HG03095 (cell line): ENCODE results near the gene PCBP2.
"Not testable (repeated sequence)": the region's sequence is repeated elsewhere in the genome, so short reads cannot be mapped to it uniquely, and the experiment has no call there.

Source experiments
- ATAC-seq: cut with Tn5 transposase; IDR thresholded peaks from one replicate; pipeline ENCODE4 v1.9.1; 2021; ENCODE audit warnings: moderate library complexity; ENCODE audit not compliant: unreplicated experiment

Gene PCBP2

DNA sequence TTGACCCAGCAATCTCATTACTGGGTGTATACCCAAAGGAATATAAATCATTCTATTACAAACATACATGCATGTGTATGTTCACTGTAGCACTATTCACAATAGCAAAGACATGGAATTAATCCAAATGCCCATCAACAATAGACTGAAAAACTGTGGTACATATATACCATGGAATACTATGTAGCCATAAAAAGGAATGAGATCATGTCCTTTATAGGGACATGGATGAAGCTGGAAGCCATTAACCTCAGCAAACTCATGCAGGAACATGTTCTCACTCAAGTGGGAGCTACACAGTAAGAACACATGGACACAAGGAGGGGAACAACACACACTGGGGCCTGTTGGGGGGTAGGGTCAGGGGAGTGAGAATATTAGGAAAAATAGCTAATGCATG is 12.3 kb upstream of the PCBP2 start:
- ATAC-seq, result not testable (repeated sequence)

DNA sequence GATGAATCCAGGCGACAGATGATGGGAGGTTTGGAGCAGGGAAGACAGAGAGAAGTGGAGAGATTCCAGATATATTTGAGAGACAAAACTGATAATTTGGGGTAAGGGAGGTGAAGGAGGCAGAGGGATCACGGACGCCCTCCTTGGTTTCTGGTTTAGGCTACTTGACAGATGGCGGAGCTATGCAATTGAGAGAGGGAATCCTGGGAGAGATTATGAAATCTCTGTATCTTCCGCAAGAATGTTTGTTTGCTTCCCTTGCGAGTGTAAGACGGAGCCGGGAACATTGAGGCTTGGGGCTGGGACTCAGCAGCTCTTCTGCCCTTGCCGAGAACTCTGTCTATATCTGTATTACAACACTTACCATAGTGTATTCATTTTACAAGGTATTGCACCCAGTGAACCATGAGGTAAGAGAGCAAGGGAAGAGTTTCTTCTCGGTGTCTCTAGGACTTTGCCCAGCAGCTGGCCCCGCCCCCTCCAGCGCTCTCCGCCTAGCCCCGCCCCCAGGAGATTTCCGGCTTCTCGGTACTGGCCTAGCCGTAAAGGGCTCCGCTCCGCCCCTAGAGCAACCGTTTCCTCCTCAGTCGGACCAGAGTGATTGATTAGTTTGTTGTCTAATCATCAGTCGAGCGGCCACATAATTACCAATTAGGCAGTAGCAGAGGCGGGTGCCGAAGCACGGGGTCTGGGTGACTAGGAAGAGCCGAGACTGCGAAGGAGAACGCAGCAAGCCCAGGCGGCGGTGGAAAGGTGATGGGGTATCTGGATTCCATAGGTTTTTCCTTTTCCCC is 10.7 kb upstream of the PCBP2 start, which contains the start of gene PRR13:
PRR13 (plus strand) TSS at position 695 of the 794 bp plus-strand sequence. CDS start 981 bp downstream, outside the sequence.
- peak; percentile 98 for ATAC-seq

GRCh38 chr12:53443955-53444354 is 7.9 kb upstream of the PCBP2 start:
- ATAC-seq, result no peak

DNA sequence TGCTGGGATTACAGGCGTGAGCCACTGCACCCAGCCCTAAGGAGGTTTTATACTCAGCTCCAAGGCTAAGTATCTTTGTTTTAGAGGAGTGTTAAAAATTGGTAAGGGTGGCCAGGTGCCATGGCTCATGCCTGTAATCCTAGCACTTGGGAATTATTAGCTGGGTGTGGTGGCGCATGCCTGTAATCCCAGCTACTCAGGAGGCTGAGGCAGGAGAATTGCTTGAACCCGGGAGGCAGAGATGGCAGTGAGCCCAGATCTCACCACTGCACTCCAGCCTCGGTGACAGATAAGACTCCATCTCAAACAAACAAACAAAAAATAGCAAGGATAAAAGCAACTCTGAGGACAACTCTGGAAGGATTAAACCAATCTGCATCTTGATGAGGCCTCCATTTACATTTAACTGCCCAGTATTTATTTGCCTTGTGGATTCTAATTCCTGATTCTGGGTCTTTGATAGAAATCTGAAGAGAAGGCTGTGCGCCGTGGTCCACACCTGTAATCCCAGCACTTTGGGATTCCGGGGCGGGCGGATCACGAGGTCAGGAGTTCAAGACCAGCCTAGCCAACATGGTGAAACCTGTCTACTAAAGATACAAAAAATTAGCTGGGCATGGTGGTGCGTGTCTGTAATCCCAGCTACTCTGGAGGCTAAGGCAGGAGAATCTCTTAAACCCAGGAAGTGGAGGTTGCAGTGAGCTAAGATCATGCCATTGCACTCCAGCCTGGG is 7.1 kb upstream of the PCBP2 start:
- not testable (repeated sequence) for ATAC-seq

DNA sequence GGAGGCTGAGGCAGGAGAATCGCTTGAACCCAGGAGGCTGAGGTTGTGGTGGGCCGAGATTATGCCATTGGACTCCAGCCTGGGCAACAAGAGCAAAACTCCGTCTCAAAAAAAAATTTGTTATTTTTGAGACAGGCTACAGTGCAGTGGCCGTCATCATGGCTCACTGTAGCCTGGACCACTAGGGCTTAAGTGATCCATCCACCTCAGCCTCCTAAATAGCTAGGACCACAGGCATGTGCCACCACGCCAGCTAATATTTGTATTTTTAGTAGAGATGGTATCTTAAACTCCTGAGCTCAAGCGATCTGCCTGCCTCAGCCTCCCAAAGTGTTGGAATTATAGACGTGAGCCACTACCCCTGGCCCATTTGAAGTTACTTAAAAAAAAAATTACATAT is 966 bp upstream of the PCBP2 start:
- no peak for ATAC-seq

GRCh38 chr12:53452159-53453077 is 516 bp downstream of the PCBP2 start:
- ATAC-seq, result no peak

DNA sequence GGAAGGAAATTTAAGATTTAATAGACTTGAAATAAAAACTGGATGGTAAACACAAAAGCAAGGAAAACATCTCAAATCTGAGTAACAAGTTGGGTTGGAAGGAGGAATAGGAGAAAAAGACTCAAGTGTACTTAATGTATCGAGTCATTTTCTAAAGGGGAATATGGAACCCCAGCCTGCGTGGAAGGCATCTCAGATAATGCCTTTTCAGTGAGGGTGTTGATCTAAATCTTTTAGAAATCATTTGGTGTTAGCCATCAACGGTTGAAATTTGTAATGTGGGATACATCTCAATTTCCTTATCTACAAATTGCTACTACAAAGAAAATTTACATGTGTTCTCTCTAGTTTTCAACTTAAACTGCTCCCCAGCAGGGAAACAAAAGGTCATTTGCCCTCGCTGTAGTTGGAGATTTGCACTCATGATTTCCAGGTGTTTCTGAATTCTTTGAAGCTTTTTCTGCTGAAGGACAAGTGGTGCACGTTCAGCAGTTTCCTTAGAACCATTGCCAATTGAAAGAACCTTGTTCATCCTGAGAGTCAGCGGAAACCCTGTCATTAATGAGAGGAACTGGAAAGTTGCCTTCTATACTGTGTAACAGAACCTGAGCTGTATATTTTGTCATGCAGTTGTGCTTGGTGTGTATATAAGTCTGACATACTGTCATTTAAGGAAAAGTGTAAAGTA is 2.2 kb downstream of the PCBP2 start:
- no peak for ATAC-seq

- no peak for ATAC-seq
These were observed 2.8 kb downstream of the PCBP2 start for GRCh38 chr12:53454707-53455106.

DNA sequence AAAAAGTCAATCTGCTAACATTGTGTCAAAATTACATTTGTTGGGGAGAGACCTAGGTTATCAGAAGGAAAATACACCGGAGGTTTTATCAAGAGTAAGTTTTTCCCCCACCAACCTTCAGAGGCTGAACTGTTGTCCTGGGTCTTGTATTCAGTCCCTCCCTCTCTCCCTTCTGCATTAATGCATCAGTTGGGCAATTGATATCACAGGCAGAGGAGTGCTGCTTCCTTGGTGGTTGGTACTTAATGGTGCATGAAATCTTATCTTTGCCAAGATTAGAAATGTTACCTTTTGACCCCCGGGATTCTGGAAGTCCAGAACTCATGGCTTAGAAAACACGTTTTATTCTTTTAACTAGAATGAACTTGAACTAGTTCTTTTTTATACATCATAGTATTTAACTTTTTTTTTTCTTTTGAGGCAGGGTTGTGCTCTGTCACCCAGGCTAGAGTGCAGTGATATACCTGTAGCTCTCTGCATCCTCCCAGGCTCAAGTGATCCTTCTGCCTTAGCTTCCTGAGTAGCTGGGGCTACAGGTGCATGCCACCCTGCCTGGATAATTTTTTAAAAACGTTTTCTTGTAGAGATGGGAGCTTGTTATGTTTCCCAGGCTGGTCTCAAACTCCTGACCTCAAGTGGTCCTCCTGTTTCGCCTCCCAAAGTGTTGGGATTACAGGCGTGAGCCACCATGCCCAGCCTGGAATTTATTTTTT is 4.9 kb downstream of the PCBP2 start:
- no peak for ATAC-seq

DNA sequence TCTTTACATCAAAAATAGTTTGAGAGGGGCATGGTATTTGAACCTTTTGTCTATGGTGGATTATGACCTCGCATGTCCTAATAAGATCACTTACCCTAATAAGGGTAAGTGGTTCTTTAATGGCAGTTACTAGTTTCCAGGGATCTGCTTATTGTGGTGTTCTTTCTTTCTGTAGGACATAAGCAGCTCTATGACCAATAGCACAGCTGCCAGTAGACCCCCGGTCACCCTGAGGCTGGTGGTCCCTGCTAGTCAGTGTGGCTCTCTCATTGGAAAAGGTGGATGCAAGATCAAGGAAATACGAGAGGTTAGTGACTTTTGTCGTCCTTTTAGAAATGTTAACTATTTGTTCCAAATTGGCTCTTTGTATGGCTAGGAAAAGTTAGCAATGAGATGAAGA is 7.2 kb downstream of the PCBP2 start:
- no peak for ATAC-seq

GRCh38 chr12:53461059-53461458 is 9.2 kb downstream of the PCBP2 start:
- ATAC-seq, result no peak

DNA sequence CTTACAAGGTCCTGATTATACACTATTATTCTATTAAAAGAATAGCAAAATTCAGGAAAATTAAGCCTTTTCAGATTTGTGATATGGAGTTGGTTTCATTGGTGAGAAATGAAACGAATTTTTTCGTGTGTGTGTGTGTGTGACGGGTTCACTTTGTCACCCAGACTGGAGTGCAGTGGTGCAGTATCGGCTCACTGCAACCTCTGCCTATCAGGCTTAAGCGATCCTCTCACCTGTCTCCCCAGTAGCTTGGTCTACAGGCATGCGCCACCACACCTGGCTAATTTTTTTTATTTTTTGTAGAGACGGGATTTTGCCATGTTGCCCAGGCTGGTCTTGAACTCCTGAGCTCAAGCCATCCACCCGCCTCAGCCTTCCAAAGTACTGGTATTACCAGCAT is 9.7 kb downstream of the PCBP2 start:
- no peak for ATAC-seq

GRCh38 chr12:53462935-53463334 is 11.0 kb downstream of the PCBP2 start:
- ATAC-seq, result no peak

DNA sequence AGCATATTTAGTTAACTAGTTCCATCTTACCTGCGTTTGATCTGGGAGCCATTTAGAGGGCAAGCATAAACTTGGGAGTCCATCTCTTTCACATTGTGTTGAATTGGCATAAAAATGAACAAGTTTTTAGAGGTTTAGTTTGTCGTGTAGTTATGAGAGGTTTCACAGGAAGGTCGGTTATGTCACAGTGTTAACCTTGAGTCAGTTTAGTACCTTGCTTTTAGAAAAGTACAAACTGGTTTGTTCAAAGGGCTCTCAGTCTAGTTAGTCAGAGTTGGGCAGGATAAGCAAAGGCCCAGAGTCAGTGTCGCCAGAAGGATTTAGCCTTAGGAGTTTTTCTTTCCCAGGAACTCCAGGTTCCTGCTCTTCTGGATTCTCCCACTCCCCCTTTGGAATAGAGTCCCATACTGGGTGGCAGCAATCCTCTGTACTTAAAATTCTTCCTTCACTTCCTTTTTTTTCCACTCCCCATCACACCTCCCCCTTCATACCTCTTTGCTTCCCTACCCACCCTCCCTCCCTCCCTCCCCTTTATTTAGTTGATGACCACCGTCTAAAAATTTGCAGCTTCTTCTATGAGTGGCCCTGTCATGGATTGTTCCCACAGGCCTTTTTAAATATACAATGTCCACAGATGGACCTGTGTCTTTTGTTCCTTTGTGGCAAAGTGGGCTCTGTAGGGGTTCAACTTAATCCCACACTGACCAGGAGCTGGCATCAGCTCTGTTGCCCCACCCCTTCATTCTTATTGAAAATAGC is 12.1 kb downstream of the PCBP2 start:
- no peak for ATAC-seq

- no peak for ATAC-seq
These were observed 12.9 kb downstream of the PCBP2 start for GRCh38 chr12:53464685-53465418.

DNA sequence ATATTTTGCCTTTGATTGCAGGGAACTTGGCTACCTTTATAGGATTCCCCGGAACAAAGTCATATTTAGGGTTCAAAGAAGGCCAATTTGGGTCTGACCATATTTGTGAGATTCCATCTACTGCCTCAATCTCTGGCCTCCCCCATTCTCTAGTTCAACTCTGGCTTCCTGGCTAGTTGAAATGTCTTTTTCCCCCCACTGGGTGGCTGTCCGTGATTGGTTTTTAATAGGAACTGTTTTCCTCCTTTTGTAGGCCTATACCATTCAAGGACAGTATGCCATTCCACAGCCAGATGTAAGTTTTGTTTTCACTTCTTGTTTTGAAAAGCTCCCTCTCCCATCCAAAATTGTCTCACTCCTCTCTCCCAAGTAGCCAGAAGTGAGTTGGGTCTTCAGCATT is 13.8 kb downstream of the PCBP2 start:
- no peak for ATAC-seq

DNA sequence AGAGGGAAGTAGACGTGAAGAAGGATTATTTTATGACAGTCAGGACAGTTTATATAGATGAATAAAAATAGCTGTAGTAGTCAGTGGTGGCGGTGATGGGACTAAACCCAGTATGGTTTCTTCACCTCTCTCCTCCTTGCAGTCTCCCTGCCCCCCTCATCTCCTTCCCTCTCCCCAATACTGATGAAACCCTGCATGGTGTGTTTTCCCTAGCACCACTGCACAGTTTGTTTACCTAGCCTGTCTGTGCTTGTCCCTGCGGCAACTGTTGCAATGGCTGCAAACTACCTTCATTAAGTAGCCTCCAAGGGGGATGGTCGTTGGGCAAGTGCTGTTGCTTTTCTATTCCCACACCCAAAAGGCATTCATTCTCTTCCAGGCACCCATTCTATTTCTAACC is 14.7 kb downstream of the PCBP2 start:
- no peak for ATAC-seq

DNA sequence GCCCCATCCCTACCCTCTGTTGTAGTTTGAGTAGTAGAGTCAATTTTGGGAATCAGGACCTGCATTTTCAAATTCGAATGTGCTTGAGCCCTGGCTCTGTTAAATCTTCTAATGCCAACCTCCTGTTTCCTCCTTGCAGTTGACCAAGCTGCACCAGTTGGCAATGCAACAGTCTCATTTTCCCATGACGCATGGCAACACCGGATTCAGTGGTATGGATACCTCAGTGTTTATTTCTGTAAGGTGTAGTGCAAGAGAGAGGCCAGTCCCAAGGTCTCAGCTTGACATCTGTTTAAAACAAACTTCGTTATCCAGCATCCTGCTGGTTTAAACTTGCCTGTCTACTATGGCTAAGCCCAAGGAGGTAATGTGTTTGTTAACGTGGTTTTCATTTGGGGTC is 15.2 kb downstream of the PCBP2 start:
- ATAC-seq, result no peak

DNA sequence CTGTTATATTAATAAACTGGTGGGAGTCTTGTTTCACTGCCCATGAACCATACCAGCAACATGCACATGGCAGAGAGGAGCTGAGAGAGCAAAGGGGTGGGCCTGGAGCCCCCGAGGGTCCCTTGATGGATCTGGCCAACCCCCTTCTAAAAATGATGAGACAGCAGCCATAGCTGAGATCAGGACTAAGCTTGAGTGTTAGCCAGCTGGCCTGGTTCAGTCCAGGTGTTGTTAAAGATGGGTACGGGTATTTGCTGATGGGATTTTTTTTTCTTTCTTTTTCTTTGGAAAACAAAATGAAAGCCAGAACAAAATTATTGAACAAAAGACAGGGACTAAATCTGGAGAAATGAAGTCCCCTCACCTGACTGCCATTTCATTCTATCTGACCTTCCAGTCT is 16.0 kb downstream of the PCBP2 start:
- no peak for ATAC-seq
